HepG2 (cell line): ENCODE measurements around the gene CCDC88C. TPM values are rescaled to one million over a fixed set of nuclear protein-coding genes. Genes with fewer than 3 reads are reported as not detected.

Experiments used
- ATAC-seq: fragments of 200-7000 bp; cut with Tn5 transposase; 3 replicates; pipeline ENCODE4 v1.9.1; 2020; ENCODE audit warnings: mild to moderate bottlenecking, moderate library complexity
- BruUV-seq: library from RNA; stranded (reverse); fragments of 400-500 nt; replicated peaks from 2 replicates; lab custom pipeline; 2021; lab: Mats Ljungman, UMichigan
- CTCF ChIA-PET: fragments of 300-600 bp; formaldehyde crosslinking; extraction: SDS; loops from one replicate; lab custom pipeline; 2021; ENCODE audit warnings: low total read pairs, inconsistent platforms, low intra/inter-chr PET ratio; lab: Yijun Ruan, JAX
- POLR2A ChIA-PET: fragments of 350-600 bp; sonication (Branson Sonifier 250); formaldehyde crosslinking; loops from one replicate; lab custom pipeline; 2020; ENCODE audit warnings: antibody characterized with exemption, inconsistent platforms; lab: Yijun Ruan, JAX
- DNase-seq: peaks from one replicate; pipeline ENCODE4 v3.0.0-alpha.2; 2015; ENCODE audit warnings: low spot score
- FAIRE-seq: peaks from 3 replicates; lab custom pipeline; 2011; peaks lifted over from hg19 to GRCh38; lab: Jason Lieb, UNC
- H2AFZ ChIP-seq: one replicate; pipeline ENCODE4 v1.6.1; 2011; ENCODE audit warnings: low read length, inconsistent platforms
- H3K27ac ChIP-seq: fragments of 300-600 bp; 3 replicates; pipeline ENCODE4 v1.8.0; 2011; ENCODE audit warnings: mixed run types, mild to moderate bottlenecking, mixed read lengths, low read length, inconsistent platforms; ENCODE audit not compliant: insufficient read depth; ENCODE audit errors: extremely low read length
- H3K27me3 ChIP-seq, 2 experiments: fragments of 200-600 bp in 1 of 2; 2 replicates in 1 of 2; 3 replicates in 1 of 2; pipeline versions ENCODE4 v1.6.0 to v1.8.0; 2011; ENCODE audit warnings: low read length in 2 of 2, mild to moderate bottlenecking in 2 of 2, moderate library complexity in 2 of 2, inconsistent platforms in 1 of 2; ENCODE audit not compliant: insufficient read depth in 2 of 2, control insufficient read depth in 1 of 2
- H3K36me3 ChIP-seq, 2 experiments: fragments of 200-600 bp in 1 of 2; replicated peaks in 1 of 2; 2 replicates in 1 of 2; 3 replicates in 1 of 2; pipeline versions ENCODE4 v1.5.1 to v1.8.0; 2011; ENCODE audit warnings: low read length in 2 of 2, inconsistent platforms in 1 of 2; ENCODE audit not compliant: insufficient read depth in 2 of 2, control insufficient read depth in 1 of 2
- H3K4me1 ChIP-seq: 2 replicates; pipeline ENCODE4 v1.5.1; 2012; ENCODE audit warnings: low read length, inconsistent platforms; ENCODE audit not compliant: insufficient read depth
- H3K4me2 ChIP-seq: 2 replicates; pipeline ENCODE4 v1.6.0; 2011; ENCODE audit warnings: low read depth, low read length, inconsistent platforms
- H3K4me3 ChIP-seq, 3 experiments: fragments of 200-600 bp in 1 of 3; sonication (generic), shearing (Covaris generic) in 1 of 3; replicated peaks in 1 of 3; 2 replicates each; pipeline ENCODE4 v1.5.1; 2011 to 2016; ENCODE audit warnings: low read length in 3 of 3, inconsistent platforms in 2 of 3, low read depth in 2 of 3, mild to moderate bottlenecking in 2 of 3, control low read depth in 1 of 3, mixed read lengths in 1 of 3; ENCODE audit not compliant: insufficient read depth in 1 of 3
- H3K79me2 ChIP-seq: one replicate; pipeline ENCODE4 v1.6.1; 2011; ENCODE audit warnings: low read length, inconsistent platforms; ENCODE audit not compliant: insufficient read depth
- H3K9ac ChIP-seq: 2 replicates; pipeline ENCODE4 v1.6.0; 2011; ENCODE audit warnings: mild to moderate bottlenecking, low read depth, low read length, inconsistent platforms; ENCODE audit not compliant: insufficient read depth
- H3K9me3 ChIP-seq: 2 replicates; pipeline ENCODE4 v1.5.1; 2012; ENCODE audit warnings: mild to moderate bottlenecking, low read length
- H4K20me1 ChIP-seq: 2 replicates; pipeline ENCODE4 v1.6.0; 2011; ENCODE audit warnings: inconsistent platforms, mild to moderate bottlenecking, low read length, moderate library complexity; ENCODE audit not compliant: insufficient read depth
- ARNT ChIP-seq: fragments of 450-650 bp; IDR thresholded peaks from 2 replicates; pipeline ENCODE4 v1.6.1; 2017
- BCL6 ChIP-seq: IDR thresholded peaks from 2 replicates; pipeline ENCODE4 v1.6.1; 2016; ENCODE audit warnings: missing genetic modification reagents, missing compliant biosample characterization
- BRD4 ChIP-seq: sonication (generic); formaldehyde crosslinking; IDR thresholded peaks from 2 replicates; pipeline ENCODE4 v1.4.0; 2020; ENCODE audit warnings: missing genetic modification reagents
- FOXA1 ChIP-seq, 2 experiments: fragments of 450-650 bp in 1 of 2; sonication (generic) in 1 of 2; formaldehyde crosslinking in 1 of 2; IDR thresholded peaks; 2 replicates each; pipeline versions ENCODE4 v1.4.0 to v1.6.1; 2016 to 2020; ENCODE audit warnings: missing genetic modification reagents in 1 of 2
- FOXA3 ChIP-seq: IDR thresholded peaks from 2 replicates; pipeline ENCODE4 v1.6.1; 2016; ENCODE audit warnings: missing genetic modification reagents, missing compliant biosample characterization
- KLF13 ChIP-seq: sonication (generic); formaldehyde crosslinking; IDR thresholded peaks from 2 replicates; pipeline ENCODE4 v1.4.0; 2020; ENCODE audit warnings: mild to moderate bottlenecking, missing genetic modification reagents
- NCOR1 ChIP-seq: fragments of 200-600 bp; sonication (generic); IDR thresholded peaks from 2 replicates; pipeline ENCODE4 v1.7.0; 2017; ENCODE audit warnings: antibody characterized with exemption, low read length, borderline replicate concordance
- NR2F1 ChIP-seq, 2 experiments: fragments of 450-650 bp in 1 of 2; formaldehyde crosslinking in 1 of 2; IDR thresholded peaks; 2 replicates each; pipeline versions ENCODE4 v1.5.0 to v1.6.1; 2016 to 2020; ENCODE audit warnings: mild to moderate bottlenecking in 1 of 2, missing compliant biosample characterization in 1 of 2, missing genetic modification reagents in 1 of 2, moderate library complexity in 1 of 2
- NR2F2 ChIP-seq: IDR thresholded peaks from 2 replicates; pipeline ENCODE4 v1.6.1; 2012; ENCODE audit warnings: low read depth, inconsistent platforms, borderline replicate concordance
- NR2F6 ChIP-seq, 2 experiments: IDR thresholded peaks; 2 replicates each; pipeline ENCODE4 v1.6.1; 2016; ENCODE audit warnings: antibody characterized with exemption in 1 of 2, mild to moderate bottlenecking in 1 of 2
- PATZ1 ChIP-seq: sonication (generic); formaldehyde crosslinking; IDR thresholded peaks from 2 replicates; pipeline ENCODE4 v1.4.0; 2020; ENCODE audit warnings: missing genetic modification reagents
- RBM22 ChIP-seq: fragments of 200-400 bp; formaldehyde crosslinking; optimal IDR thresholded peaks from 2 replicates; pipeline ENCODE3; 2017; ENCODE audit warnings: mild to moderate bottlenecking, low read length, moderate library complexity
- SKI ChIP-seq: fragments of 450-650 bp; IDR thresholded peaks from one replicate; pipeline ENCODE4 v1.6.1; 2018; ENCODE audit warnings: mild to moderate bottlenecking; ENCODE audit not compliant: partially characterized antibody
- SKIL ChIP-seq: sonication (generic); formaldehyde crosslinking; IDR thresholded peaks from 2 replicates; pipeline ENCODE4 v1.8.0; 2022; ENCODE audit warnings: missing genetic modification reagents, mild to moderate bottlenecking, moderate library complexity, borderline replicate concordance
- TEAD3 ChIP-seq: optimal IDR thresholded peaks from 2 replicates; pipeline ENCODE3; 2016; ENCODE audit warnings: borderline replicate concordance
- ZNF383 ChIP-seq: sonication (generic); formaldehyde crosslinking; IDR thresholded peaks from 2 replicates; pipeline ENCODE4 v1.4.0; 2020; ENCODE audit warnings: missing genetic modification reagents, mild to moderate bottlenecking, borderline replicate concordance
- ZNF574 ChIP-seq: sonication (generic); formaldehyde crosslinking; IDR thresholded peaks from 2 replicates; pipeline ENCODE4 v1.4.0; 2020; ENCODE audit warnings: missing genetic modification reagents
- WGBS: methylation state at CpG from one replicate; pipeline ENCODE4 v1.1.6; 2017; ENCODE audit warnings: low lambda C conversion rate; 5-methylcytosine and 5-hydroxymethylcytosine counted together
- in situ Hi-C: cut with HindIII; loops from 2 replicates; pipeline ENCODE4 v1.10.0; 2017; ENCODE audit warnings: low pct_unique_long_range_greater_than_20kb; ENCODE audit not compliant: extremely low pct_ligation_motif_present
- intact Hi-C: fragments of 100-400 bp; cut with micrococcal nuclease; formaldehyde crosslinking; loops from one replicate; pipeline ENCODE4 v1.10.0; 2022; ENCODE audit not compliant: unreplicated experiment
- polyA plus RNA-seq, 8 experiments: library from polyadenylated mRNA; depleted of rRNA in 3 of 8; stranded (reverse) in 7 of 8; unstranded in 1 of 8; fragments of >200 nt; fragmentation: Illumina TruSeq in 4 of 8; extraction: Trizol in 4 of 8; gene quantifications; 2 replicates each; pipeline versions ENCODE4 v1.2.1 to v1.2.3, GENCODE V29; 2011 to 2016; ENCODE audit warnings: low read depth in 4 of 8, missing spikeins in 1 of 8, mixed read lengths in 1 of 8; ENCODE audit not compliant: insufficient read depth in 1 of 8
- total RNA-seq, 5 experiments: library from RNA; depleted of rRNA; stranded (reverse); fragments of >200 nt; fragmentation: Illumina TruSeq; extraction: Trizol; gene quantifications; 2 replicates each; pipeline ENCODE4 v1.2.3, GENCODE V29; 2016; ENCODE audit warnings: low read depth in 1 of 5

The CCDC88C gene
- total and polyA plus RNA-seq, 2 of the 13 experiments (the other 11 are each of a cell fraction or from before 2014, with no cell fraction given): 3.6 to 11.7 TPM

- TF ChIP-seq ZNF574 (CRISPR knock-in tag): no peak
Measured at GRCh38 chr14:91390165-91390778, 27.3 kb downstream of the CCDC88C start (continued).

- in situ Hi-C loops (no loop called here), intact Hi-C loops (no loop called here)
- Histone ChIP-seq H3K9me3 (no peaks in the 10 kb centered on the region), H3K27me3 (no peaks in the 10 kb centered on the region), H2AFZ (no peak overlapping the region), H3K4me3 (no peak overlapping the region), H3K36me3 (no peaks in the 10 kb centered on the region; a peak in 1 of 5 replicates), H3K9ac (no peak overlapping the region), H3K27ac (no peak overlapping the region), H3K4me2 (no peak overlapping the region), H3K79me2 (peaks cover 16% of the 10 kb centered on the region), H3K4me1 (peaks cover 35% of the 10 kb centered on the region), H4K20me1 (no peaks in the 10 kb centered on the region)
- POLR2A ChIA-PET: no interaction called here
- FAIRE-seq (peak; percentile 43), ATAC-seq (no peak), DNase-seq (no peak)
- CTCF ChIA-PET: no interaction called here
- no TSS peak for BruUV-seq
- 29% methylated on average over 5 of the region's 5 CpGs for WGBS
- TF ChIP-seq SKI (peak; percentile 48), PATZ1 (peak; percentile 94), NR2F6 (IDR thresholded peaks at IDR 0.05) (peak; percentile 84), NR2F6 (CRISPR knock-in tag; IDR thresholded peaks at IDR 0.05) (peak; percentile 77), NR2F1 (CRISPR knock-in tag; IDR thresholded peaks at IDR 0.05) (peak in 1 of 2 experiments; percentile 52; a peak in 1 of 4 replicates), NR2F2 (peak; percentile 71), SKIL (CRISPR knock-in tag) (0 out of 2 replicates have a peak, but pooled peaks have one; percentile 39), ARNT (no peak), TEAD3 (CRISPR knock-in tag) (no peak), NCOR1 (0 out of 2 replicates have a peak, but pooled peaks have one; percentile 36), KLF13 (no peak), BRD4 (CRISPR knock-in tag) (no peak), RBM22 (no peak), BCL6 (CRISPR knock-in tag) (peak; percentile 54), ZNF383 (CRISPR knock-in tag) (no peak), FOXA3 (CRISPR knock-in tag) (0 out of 2 replicates have a peak, but pooled peaks have one; percentile 29), FOXA1 (IDR thresholded peaks at IDR 0.05) (no peak), FOXA1 (CRISPR knock-in tag; IDR thresholded peaks at IDR 0.05) (peak; percentile 57)
Measured at GRCh38 chr14:91389150-91389549, 28.5 kb downstream of the CCDC88C start.
